ENCODE measurements around the gene ECD.

ECD gene

DNA sequence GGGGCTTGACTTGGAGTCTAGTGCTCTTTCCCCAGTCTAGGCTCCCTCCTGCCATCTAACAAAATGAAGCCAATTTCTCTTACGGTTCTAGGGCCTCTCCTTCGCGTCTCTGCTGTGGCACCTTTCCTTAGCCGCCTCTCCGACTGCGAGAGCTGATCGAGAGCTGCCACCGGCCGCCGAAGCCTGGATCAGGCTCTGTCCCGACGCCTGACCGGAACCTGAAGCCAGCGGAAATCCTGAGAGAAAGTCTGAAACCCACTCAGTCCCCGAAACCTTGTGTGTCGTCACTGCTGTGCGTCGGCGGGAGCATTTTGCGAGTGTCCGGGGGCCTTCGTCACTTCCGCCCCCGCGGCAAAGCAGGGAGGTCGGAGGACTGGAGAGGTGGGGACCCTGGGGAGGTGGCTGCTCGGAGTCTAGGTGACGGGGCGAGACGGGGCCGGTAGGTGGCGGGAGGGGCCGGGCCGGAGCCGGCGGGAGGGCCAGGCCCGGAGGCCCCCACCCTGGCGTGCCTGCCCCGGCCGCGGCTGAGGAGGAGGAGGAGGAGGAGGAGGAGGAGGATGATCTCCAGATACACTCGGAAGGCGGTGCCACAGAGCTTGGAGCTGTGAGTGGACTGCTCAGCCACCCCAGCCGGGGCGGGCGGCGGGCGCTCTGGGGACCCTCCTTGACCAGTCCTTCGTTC, at the start of gene ECD, which contains the start of gene FAM149B1:
TSS of gene ECD (minus strand) at position 226 of the 682 bp plus-strand sequence. CDS start 4,071 bp downstream, outside the sequence.
TSS of gene FAM149B1 (plus strand) at position 337 of the 682 bp plus-strand sequence. CDS start at position 558, 221 bp downstream.
- H3K4me3 ChIP-seq (ENCODE audit: low read depth in 1 of 2, low read length in 2 of 2), result peak within 1 kb of the TSS; percentile 89 to 100
- peak within 1 kb of the TSS; percentile 79 for H3K27ac ChIP-seq (ENCODE audit: low read depth, low read length)
- H3K4me1 ChIP-seq (ENCODE audit: control insufficient read depth in 1 of 2, insufficient read depth in 2 of 2, low read length in 2 of 2), result peaks cover 7 to 18% of the 10 kb centered on the region in 2 donors
- peaks cover 3 to 9% of the 10 kb centered on the region in 2 donors for H3K36me3 ChIP-seq (ENCODE audit: control insufficient read depth in 1 of 2, insufficient read depth in 2 of 2, low read length in 2 of 2)
- no peaks in the 10 kb centered on the region for H3K27me3 ChIP-seq (ENCODE audit: control insufficient read depth in 1 of 2, insufficient read depth in 2 of 2, low read length in 2 of 2)
- H3K9ac ChIP-seq (ENCODE audit: low read depth in 1 of 2, low read length in 2 of 2), result peak within 1 kb of the TSS; percentile 87 to 99
- no peaks in the 10 kb centered on the region for H3K9me3 ChIP-seq (ENCODE audit: control insufficient read depth in 1 of 2, low read length in 2 of 2)

GRCh38 chr10:73215749-73216148, 47.9 kb upstream of the ECD start:
- no peak overlapping the region for H3K9ac ChIP-seq (ENCODE audit: low read depth in 1 of 2, low read length in 2 of 2)
- no peak overlapping the region for H3K27ac ChIP-seq (ENCODE audit: low read depth, low read length)
- H3K4me1 ChIP-seq (ENCODE audit: control insufficient read depth in 1 of 2, insufficient read depth in 2 of 2, low read length in 2 of 2), result no peaks in the 10 kb centered on the region
- peaks cover 18 to 23% of the 10 kb centered on the region in 2 donors for H3K36me3 ChIP-seq (ENCODE audit: control insufficient read depth in 1 of 2, insufficient read depth in 2 of 2, low read length in 2 of 2)
- H3K9me3 ChIP-seq (ENCODE audit: control insufficient read depth in 1 of 2, low read length in 2 of 2), result no peaks in the 10 kb centered on the region
- no peak overlapping the region for H3K4me3 ChIP-seq (ENCODE audit: low read depth in 1 of 2, low read length in 2 of 2)
- H3K27me3 ChIP-seq (ENCODE audit: control insufficient read depth in 1 of 2, insufficient read depth in 2 of 2, low read length in 2 of 2), result no peaks in the 10 kb centered on the region

DNA sequence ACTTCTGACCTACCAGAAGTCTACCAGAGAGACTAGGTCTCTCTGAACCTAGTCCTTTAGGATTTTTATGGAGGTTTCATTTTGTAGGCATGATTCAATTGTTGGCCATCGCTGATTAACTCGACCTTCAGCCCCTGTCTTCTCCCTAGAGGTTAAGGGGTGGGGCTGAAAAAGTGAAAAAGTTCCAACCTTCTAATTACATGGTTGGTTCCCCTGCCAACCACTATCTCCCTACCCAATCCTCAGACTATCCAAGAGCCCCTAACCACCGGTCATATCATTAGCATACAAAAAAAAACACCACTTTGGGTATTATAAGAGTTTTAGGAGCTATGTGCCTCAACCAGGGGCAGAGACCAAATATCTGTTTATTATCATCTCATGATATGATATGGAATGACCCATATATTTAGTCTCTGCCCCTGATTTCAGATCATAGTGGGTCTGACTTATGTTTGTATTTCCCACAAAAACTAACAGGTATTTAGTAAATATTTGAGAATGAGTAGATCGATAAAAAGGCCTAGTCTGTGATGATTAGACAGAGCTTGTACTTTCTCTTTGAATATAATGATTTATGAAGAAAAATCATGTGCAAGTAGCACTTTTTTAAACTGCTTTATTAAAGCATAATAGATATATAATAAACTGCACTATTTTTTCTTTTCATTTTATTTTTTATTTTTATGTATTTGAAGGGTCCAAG, 43.5 kb upstream of the ECD start:
- Histone ChIP-seq H3K36me3 (ENCODE audit: control insufficient read depth in 1 of 2, insufficient read depth in 2 of 2, low read length in 2 of 2) (peaks cover 0 to 13% of the 10 kb centered on the region in 2 donors), H3K27ac (ENCODE audit: low read depth, low read length) (no peak overlapping the region)

GRCh38 chr10:73210395-73211105, 42.7 kb upstream of the ECD start:
- no peak overlapping the region for H3K27ac ChIP-seq (ENCODE audit: low read depth, low read length)
- peaks cover 0 to 12% of the 10 kb centered on the region in 2 donors for H3K36me3 ChIP-seq (ENCODE audit: control insufficient read depth in 1 of 2, insufficient read depth in 2 of 2, low read length in 2 of 2)
- H3K4me1 ChIP-seq (ENCODE audit: control insufficient read depth in 1 of 2, insufficient read depth in 2 of 2, low read length in 2 of 2), result no peaks in the 10 kb centered on the region
- H3K27me3 ChIP-seq (ENCODE audit: control insufficient read depth in 1 of 2, insufficient read depth in 2 of 2, low read length in 2 of 2), result no peaks in the 10 kb centered on the region
- no peak overlapping the region for H3K4me3 ChIP-seq (ENCODE audit: low read depth in 1 of 2, low read length in 2 of 2)
- no peak overlapping the region for H3K9ac ChIP-seq (ENCODE audit: low read depth in 1 of 2, low read length in 2 of 2)
- H3K9me3 ChIP-seq (ENCODE audit: control insufficient read depth in 1 of 2, low read length in 2 of 2), result no peaks in the 10 kb centered on the region

More for the DNA sequence above, 43.5 kb upstream of the ECD start:
- Histone ChIP-seq H3K9ac (ENCODE audit: low read depth in 1 of 2, low read length in 2 of 2) (no peak overlapping the region), H3K4me3 (ENCODE audit: low read depth in 1 of 2, low read length in 2 of 2) (no peak overlapping the region), H3K9me3 (ENCODE audit: control insufficient read depth in 1 of 2, low read length in 2 of 2) (no peaks in the 10 kb centered on the region), H3K27me3 (ENCODE audit: control insufficient read depth in 1 of 2, insufficient read depth in 2 of 2, low read length in 2 of 2) (no peaks in the 10 kb centered on the region), H3K4me1 (ENCODE audit: control insufficient read depth in 1 of 2, insufficient read depth in 2 of 2, low read length in 2 of 2) (no peaks in the 10 kb centered on the region)

GRCh38 chr10:73209705-73210104, 41.9 kb upstream of the ECD start:
- Histone ChIP-seq H3K27ac (ENCODE audit: low read depth, low read length) (no peak overlapping the region), H3K4me1 (ENCODE audit: control insufficient read depth in 1 of 2, insufficient read depth in 2 of 2, low read length in 2 of 2) (no peaks in the 10 kb centered on the region), H3K9ac (ENCODE audit: low read depth in 1 of 2, low read length in 2 of 2) (no peak overlapping the region), H3K27me3 (ENCODE audit: control insufficient read depth in 1 of 2, insufficient read depth in 2 of 2, low read length in 2 of 2) (no peaks in the 10 kb centered on the region), H3K4me3 (ENCODE audit: low read depth in 1 of 2, low read length in 2 of 2) (no peak overlapping the region), H3K9me3 (ENCODE audit: control insufficient read depth in 1 of 2, low read length in 2 of 2) (no peaks in the 10 kb centered on the region), H3K36me3 (ENCODE audit: control insufficient read depth in 1 of 2, insufficient read depth in 2 of 2, low read length in 2 of 2) (peaks cover 0 to 14% of the 10 kb centered on the region in 2 donors)

DNA sequence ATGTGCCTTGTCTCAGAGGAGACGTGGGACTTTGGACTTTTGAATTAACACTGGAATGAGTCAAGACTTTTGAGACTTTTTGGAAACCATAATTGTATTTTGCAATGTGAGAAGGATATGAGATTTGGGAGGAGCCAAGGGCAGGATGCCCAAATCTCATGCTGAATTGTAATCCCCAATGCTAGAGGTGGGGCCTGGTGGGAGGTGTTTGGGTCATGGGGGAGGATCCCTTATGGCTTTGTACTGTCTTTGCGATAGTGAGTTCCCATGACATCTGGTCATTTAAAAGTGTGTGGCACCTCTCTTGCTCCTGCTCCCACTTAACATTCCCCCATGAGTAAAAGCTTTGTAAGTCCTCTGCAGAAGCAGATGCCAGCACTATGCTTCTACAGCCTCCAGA, 40.1 kb upstream of the ECD start:
- peaks cover 0 to 14% of the 10 kb centered on the region in 2 donors for H3K36me3 ChIP-seq (ENCODE audit: control insufficient read depth in 1 of 2, insufficient read depth in 2 of 2, low read length in 2 of 2)
- no peaks in the 10 kb centered on the region for H3K27me3 ChIP-seq (ENCODE audit: control insufficient read depth in 1 of 2, insufficient read depth in 2 of 2, low read length in 2 of 2)
- H3K4me3 ChIP-seq (ENCODE audit: low read depth in 1 of 2, low read length in 2 of 2), result no peak overlapping the region
- no peak overlapping the region for H3K27ac ChIP-seq (ENCODE audit: low read depth, low read length)
- no peaks in the 10 kb centered on the region for H3K9me3 ChIP-seq (ENCODE audit: control insufficient read depth in 1 of 2, low read length in 2 of 2)
- no peaks in the 10 kb centered on the region for H3K4me1 ChIP-seq (ENCODE audit: control insufficient read depth in 1 of 2, insufficient read depth in 2 of 2, low read length in 2 of 2)
- H3K9ac ChIP-seq (ENCODE audit: low read depth in 1 of 2, low read length in 2 of 2), result no peak overlapping the region

DNA sequence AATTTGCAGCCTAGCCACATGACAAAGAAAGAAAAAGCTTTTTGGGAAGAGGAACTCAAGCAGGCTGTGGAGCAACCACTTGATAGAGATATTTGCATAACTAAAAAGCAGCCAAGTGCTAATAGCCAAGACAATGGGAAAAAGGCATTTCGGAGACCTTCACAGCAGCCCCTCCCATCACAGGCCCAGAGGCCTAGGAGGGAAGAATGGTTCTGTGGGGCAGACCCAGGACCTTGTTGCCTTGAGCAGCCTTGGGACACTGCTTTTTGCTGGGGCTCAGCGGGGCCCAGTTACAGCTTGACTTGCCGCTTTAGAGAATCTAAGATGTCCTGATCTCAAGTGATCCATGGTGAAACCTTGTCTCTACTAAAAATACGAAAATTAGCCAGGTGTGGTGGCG, 38.6 kb upstream of the ECD start:
- H3K4me1 ChIP-seq (ENCODE audit: control insufficient read depth in 1 of 2, insufficient read depth in 2 of 2, low read length in 2 of 2), result no peaks in the 10 kb centered on the region
- no peak overlapping the region for H3K27ac ChIP-seq (ENCODE audit: low read depth, low read length)
- H3K9me3 ChIP-seq (ENCODE audit: control insufficient read depth in 1 of 2, low read length in 2 of 2), result no peaks in the 10 kb centered on the region
- H3K4me3 ChIP-seq (ENCODE audit: low read depth in 1 of 2, low read length in 2 of 2), result no peak overlapping the region
- peaks cover 0 to 14% of the 10 kb centered on the region in 2 donors for H3K36me3 ChIP-seq (ENCODE audit: control insufficient read depth in 1 of 2, insufficient read depth in 2 of 2, low read length in 2 of 2)
- H3K9ac ChIP-seq (ENCODE audit: low read depth in 1 of 2, low read length in 2 of 2), result no peak overlapping the region
- no peaks in the 10 kb centered on the region for H3K27me3 ChIP-seq (ENCODE audit: control insufficient read depth in 1 of 2, insufficient read depth in 2 of 2, low read length in 2 of 2)

GRCh38 chr10:73205890-73206289, 38.1 kb upstream of the ECD start:
- Histone ChIP-seq H3K4me1 (ENCODE audit: control insufficient read depth in 1 of 2, insufficient read depth in 2 of 2, low read length in 2 of 2) (no peaks in the 10 kb centered on the region), H3K9ac (ENCODE audit: low read depth in 1 of 2, low read length in 2 of 2) (no peak overlapping the region), H3K27me3 (ENCODE audit: control insufficient read depth in 1 of 2, insufficient read depth in 2 of 2, low read length in 2 of 2) (no peaks in the 10 kb centered on the region), H3K36me3 (ENCODE audit: control insufficient read depth in 1 of 2, insufficient read depth in 2 of 2, low read length in 2 of 2) (peaks cover 0 to 17% of the 10 kb centered on the region in 2 donors), H3K9me3 (ENCODE audit: control insufficient read depth in 1 of 2, low read length in 2 of 2) (no peaks in the 10 kb centered on the region), H3K4me3 (ENCODE audit: low read depth in 1 of 2, low read length in 2 of 2) (no peak overlapping the region), H3K27ac (ENCODE audit: low read depth, low read length) (no peak overlapping the region)

DNA sequence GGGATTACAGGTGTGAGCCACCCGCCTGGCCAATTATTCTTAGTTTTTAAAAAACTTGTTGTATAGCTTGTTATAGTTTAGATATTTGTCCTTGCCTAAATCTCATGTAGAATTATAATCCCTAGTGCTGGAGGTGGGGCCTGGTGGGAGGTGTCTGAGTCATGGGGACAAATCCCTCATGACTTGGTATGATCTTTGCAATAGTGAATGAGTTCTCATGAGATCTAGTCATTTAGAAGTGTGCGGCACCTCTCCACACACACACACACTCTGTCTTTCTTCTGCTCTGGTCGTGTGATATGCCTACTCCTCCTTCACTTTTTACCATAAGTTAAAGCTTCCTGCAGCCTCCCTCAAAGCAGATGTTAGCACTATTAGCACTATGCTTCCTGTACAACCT, 37.3 kb upstream of the ECD start:
- Histone ChIP-seq H3K27me3 (ENCODE audit: control insufficient read depth in 1 of 2, insufficient read depth in 2 of 2, low read length in 2 of 2) (no peaks in the 10 kb centered on the region), H3K27ac (ENCODE audit: low read depth, low read length) (no peak overlapping the region), H3K9ac (ENCODE audit: low read depth in 1 of 2, low read length in 2 of 2) (no peak overlapping the region), H3K36me3 (ENCODE audit: control insufficient read depth in 1 of 2, insufficient read depth in 2 of 2, low read length in 2 of 2) (peaks cover 0 to 13% of the 10 kb centered on the region in 2 donors), H3K4me3 (ENCODE audit: low read depth in 1 of 2, low read length in 2 of 2) (no peak overlapping the region), H3K4me1 (ENCODE audit: control insufficient read depth in 1 of 2, insufficient read depth in 2 of 2, low read length in 2 of 2) (no peaks in the 10 kb centered on the region), H3K9me3 (ENCODE audit: control insufficient read depth in 1 of 2, low read length in 2 of 2) (no peaks in the 10 kb centered on the region)

DNA sequence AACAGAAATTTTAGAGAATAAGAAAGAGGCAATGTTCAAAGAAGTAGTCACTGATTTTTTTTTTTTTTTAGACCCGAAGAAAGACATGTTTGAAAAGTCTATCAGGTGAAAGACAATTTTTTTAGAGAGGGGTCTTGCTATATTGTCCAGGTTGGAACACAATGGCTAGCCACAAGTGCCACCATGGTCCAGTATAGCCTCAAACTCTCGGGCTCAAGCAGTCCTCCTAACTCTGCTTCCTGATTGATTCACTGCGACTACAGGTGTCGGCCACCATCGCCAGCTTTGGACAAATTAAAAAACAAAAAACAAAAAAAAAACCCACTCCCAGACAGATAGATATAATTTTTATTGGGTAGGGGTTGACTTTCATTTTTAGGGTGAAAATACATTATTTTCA, 22.4 kb upstream of the ECD start:
- Histone ChIP-seq H3K27me3 (ENCODE audit: control insufficient read depth in 1 of 2, insufficient read depth in 2 of 2, low read length in 2 of 2) (no peaks in the 10 kb centered on the region), H3K9me3 (ENCODE audit: control insufficient read depth in 1 of 2, low read length in 2 of 2) (no peaks in the 10 kb centered on the region), H3K9ac (ENCODE audit: low read depth in 1 of 2, low read length in 2 of 2) (no peak overlapping the region), H3K4me1 (ENCODE audit: control insufficient read depth in 1 of 2, insufficient read depth in 2 of 2, low read length in 2 of 2) (no peaks in the 10 kb centered on the region), H3K36me3 (ENCODE audit: control insufficient read depth in 1 of 2, insufficient read depth in 2 of 2, low read length in 2 of 2) (peaks cover 0 to 3% of the 10 kb centered on the region in 2 donors), H3K4me3 (ENCODE audit: low read depth in 1 of 2, low read length in 2 of 2) (no peak overlapping the region), H3K27ac (ENCODE audit: low read depth, low read length) (no peak overlapping the region)

All from duodenal mucosa (tissue), 2 donors.